Trophoblast cell (in vitro differentiated cells and primary cell): Measurements from ENCODE around the gene MME.

Experiments used
- DNase-seq, 2 donors: peaks; one replicate each; pipeline ENCODE4 v3.0.0-alpha.2; 2016
- H2AFZ ChIP-seq: 2 replicates; pipeline ENCODE4 v1.6.1; 2013; ENCODE audit warnings: low read length, moderate library complexity, mild to moderate bottlenecking; ENCODE audit not compliant: insufficient read depth, poor library complexity
- H2AK5ac ChIP-seq: 2 replicates; pipeline ENCODE4 v1.6.1; 2013; ENCODE audit warnings: mild to moderate bottlenecking, low read length
- H2BK120ac ChIP-seq: 2 replicates; pipeline ENCODE4 v1.6.1; 2013; ENCODE audit warnings: low read length, mild to moderate bottlenecking, moderate library complexity; ENCODE audit not compliant: insufficient read depth, poor library complexity
- H2BK12ac ChIP-seq: 2 replicates; pipeline ENCODE4 v1.6.1; 2013; ENCODE audit warnings: mild to moderate bottlenecking, low read length, moderate library complexity
- H2BK5ac ChIP-seq: 2 replicates; pipeline ENCODE4 v1.6.1; 2013; ENCODE audit warnings: low read length, low read depth, moderate library complexity, mild to moderate bottlenecking; ENCODE audit not compliant: poor library complexity
- H3K14ac ChIP-seq: 2 replicates; pipeline ENCODE4 v1.6.1; 2013; ENCODE audit warnings: mild to moderate bottlenecking, low read length
- H3K18ac ChIP-seq: 2 replicates; pipeline ENCODE4 v1.6.1; 2013; ENCODE audit warnings: mild to moderate bottlenecking, low read length
- H3K23ac ChIP-seq: 2 replicates; pipeline ENCODE4 v1.6.1; 2013; ENCODE audit warnings: low read length
- H3K27ac ChIP-seq: 2 replicates; pipeline ENCODE4 v1.5.1; 2013; ENCODE audit warnings: low read depth, mild to moderate bottlenecking, inconsistent platforms, low read length, moderate library complexity
- H3K27me3 ChIP-seq: 2 replicates; pipeline ENCODE4 v1.6.1; 2013; ENCODE audit warnings: inconsistent platforms, mild to moderate bottlenecking, low read length, moderate library complexity; ENCODE audit not compliant: insufficient read depth
- H3K36me3 ChIP-seq, 2 experiments: 1 replicate in 1 of 2; 2 replicates in 1 of 2; pipeline ENCODE4 v1.6.1; 2013; ENCODE audit warnings: low read length in 2 of 2, mild to moderate bottlenecking in 2 of 2, moderate library complexity in 1 of 2; ENCODE audit not compliant: insufficient read depth in 2 of 2, control insufficient read depth in 1 of 2
- H3K4ac ChIP-seq: 2 replicates; pipeline ENCODE4 v1.6.1; 2013; ENCODE audit warnings: low read depth, mild to moderate bottlenecking, low read length, moderate library complexity
- H3K4me1 ChIP-seq, 2 experiments: 1 replicate in 1 of 2; 2 replicates in 1 of 2; pipeline ENCODE4 v1.6.1; 2013; ENCODE audit warnings: low read length in 2 of 2, mild to moderate bottlenecking in 2 of 2, moderate library complexity in 1 of 2; ENCODE audit not compliant: insufficient read depth in 2 of 2, control insufficient read depth in 1 of 2
- H3K4me2 ChIP-seq: 2 replicates; pipeline ENCODE4 v1.6.1; 2013; ENCODE audit warnings: inconsistent platforms, mild to moderate bottlenecking, low read length, moderate library complexity
- H3K4me3 ChIP-seq: 2 replicates; pipeline ENCODE4 v1.5.1; 2013; ENCODE audit warnings: mild to moderate bottlenecking, low read depth, low read length, inconsistent platforms
- H3K79me1 ChIP-seq: one replicate; pipeline ENCODE4 v1.6.1; 2013; ENCODE audit warnings: low read length
- H3K79me2 ChIP-seq: 2 replicates; pipeline ENCODE4 v1.6.1; 2013; ENCODE audit warnings: low read length, mild to moderate bottlenecking; ENCODE audit not compliant: control insufficient read depth, insufficient read depth, poor library complexity
- H3K9ac ChIP-seq: 2 replicates; pipeline ENCODE4 v1.6.1; 2013; ENCODE audit warnings: mild to moderate bottlenecking, low read length
- H3K9me3 ChIP-seq: 2 replicates; pipeline ENCODE4 v1.6.1; 2013; ENCODE audit warnings: low read depth, mild to moderate bottlenecking, control low read depth, inconsistent platforms, low read length; ENCODE audit not compliant: insufficient read depth
- H4K12ac ChIP-seq: 2 replicates; pipeline ENCODE4 v1.6.1; 2013; ENCODE audit warnings: low read depth, mild to moderate bottlenecking, low read length, moderate library complexity
- H4K8ac ChIP-seq: 2 replicates; pipeline ENCODE4 v1.6.1; 2013; ENCODE audit warnings: low read depth, mild to moderate bottlenecking, low read length, moderate library complexity
- H4K91ac ChIP-seq: one replicate; pipeline ENCODE4 v1.6.1; 2013; ENCODE audit warnings: low read depth, mild to moderate bottlenecking, low read length, moderate library complexity
- WGBS: extraction: QIAGEN DNeasy Blood & Tissue Kit; methylation state at CpG from one replicate; pipeline ENCODE4 v1.1.7; 2013; ENCODE audit warnings: missing lambda C conversion rate; ENCODE audit not compliant: insufficient read length, insufficient coverage; ENCODE audit errors: extremely low coverage; 5-methylcytosine and 5-hydroxymethylcytosine counted together

The MME gene

DNA sequence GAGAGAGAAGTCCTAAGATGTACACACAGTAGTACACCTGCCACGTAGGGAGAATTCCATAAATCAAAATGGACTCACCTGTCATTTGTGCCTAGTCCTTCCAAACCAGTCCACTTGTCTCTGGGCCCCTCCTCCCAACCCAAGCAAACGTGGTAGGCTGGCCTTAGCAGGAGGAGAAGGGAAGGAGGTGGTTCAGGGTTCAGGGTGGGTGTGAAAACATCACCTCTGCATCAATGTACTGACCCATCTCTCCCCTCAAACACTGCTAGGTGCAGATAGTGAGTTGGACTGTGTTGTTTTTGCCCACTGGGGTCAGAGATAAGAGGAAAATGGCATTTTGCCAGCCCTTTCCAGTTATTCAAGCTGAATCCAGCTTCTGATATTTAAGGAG lies 99.3 kb downstream of the MME start:
- no peak overlapping the region for H3K18ac ChIP-seq
- no peak overlapping the region for H4K8ac ChIP-seq
- peaks cover 1% of the 10 kb centered on the region for H3K9me3 ChIP-seq
- no peaks in the 10 kb centered on the region for H3K79me1 ChIP-seq
- no peak overlapping the region for H3K14ac ChIP-seq
- WGBS: no CpG with 5 or more reads among the region's 2 CpGs
- H3K79me2 ChIP-seq: no peaks in the 10 kb centered on the region
- no peak overlapping the region for H3K4me2 ChIP-seq
- no peaks in the 10 kb centered on the region for H3K27me3 ChIP-seq
- H3K23ac ChIP-seq: peak overlapping the region; percentile 84
- no peaks in the 10 kb centered on the region for H3K36me3 ChIP-seq
- no peak overlapping the region for H3K4me3 ChIP-seq
- no peak overlapping the region for H3K27ac ChIP-seq
- no peak overlapping the region for H2AK5ac ChIP-seq
- no peak overlapping the region for H2AFZ ChIP-seq
- H4K12ac ChIP-seq: no peak overlapping the region
- no peak overlapping the region for H2BK120ac ChIP-seq
- H2BK5ac ChIP-seq: no peak overlapping the region
- DNase-seq: no peak
- no peak overlapping the region for H4K91ac ChIP-seq
- no peak overlapping the region for H3K4ac ChIP-seq
- no peaks in the 10 kb centered on the region for H3K4me1 ChIP-seq
- no peak overlapping the region for H2BK12ac ChIP-seq
- H3K9ac ChIP-seq: peak overlapping the region; percentile 67

DNA sequence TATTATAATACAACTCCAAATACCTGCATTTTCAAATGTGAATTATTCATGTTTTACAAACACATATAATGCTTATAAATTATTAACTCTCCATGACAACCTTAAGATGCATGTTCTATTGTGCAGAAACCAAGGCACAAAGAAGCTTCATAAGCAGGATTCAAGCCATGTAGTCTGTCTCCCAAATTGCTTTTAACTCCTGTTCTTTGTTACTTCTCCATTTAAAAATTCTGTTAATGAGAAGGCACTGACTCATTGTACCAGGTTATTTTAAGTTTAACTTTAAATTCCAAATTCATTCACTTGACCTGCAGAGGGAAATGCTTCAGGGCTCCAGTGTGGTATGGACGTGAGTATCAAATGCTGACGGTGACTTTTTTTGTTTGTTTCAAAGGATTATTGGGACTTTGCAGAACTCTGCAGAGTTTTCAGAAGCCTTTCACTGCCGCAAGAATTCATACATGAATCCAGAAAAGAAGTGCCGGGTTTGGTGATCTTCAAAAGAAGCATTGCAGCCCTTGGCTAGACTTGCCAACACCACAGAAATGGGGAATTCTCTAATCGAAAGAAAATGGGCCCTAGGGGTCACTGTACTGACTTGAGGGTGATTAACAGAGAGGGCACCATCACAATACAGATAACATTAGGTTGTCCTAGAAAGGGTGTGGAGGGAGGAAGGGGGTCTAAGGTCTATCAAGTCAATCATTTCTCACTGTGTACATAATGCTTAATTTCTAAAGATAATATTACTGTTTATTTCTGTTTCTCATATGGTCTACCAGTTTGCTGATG lies 100.0 kb downstream of the MME start:
- H3K4me1 ChIP-seq: no peaks in the 10 kb centered on the region
- H2BK12ac ChIP-seq: no peak overlapping the region
- no peak overlapping the region for H4K91ac ChIP-seq
- H3K14ac ChIP-seq: no peak overlapping the region
- no peak overlapping the region for H3K9ac ChIP-seq
- no peaks in the 10 kb centered on the region for H3K79me1 ChIP-seq
- no peak overlapping the region for H2AK5ac ChIP-seq
- no peak overlapping the region for H2BK5ac ChIP-seq
- no peak overlapping the region for H3K4ac ChIP-seq
- no peak overlapping the region for H3K27ac ChIP-seq
- no peak overlapping the region for H3K18ac ChIP-seq
- H2AFZ ChIP-seq: no peak overlapping the region
- no peak overlapping the region for H3K23ac ChIP-seq
- H2BK120ac ChIP-seq: no peak overlapping the region
- DNase-seq: no peak
- no peaks in the 10 kb centered on the region for H3K27me3 ChIP-seq
- H3K9me3 ChIP-seq: peaks cover 1% of the 10 kb centered on the region
- no peaks in the 10 kb centered on the region for H3K36me3 ChIP-seq
- H3K79me2 ChIP-seq: no peaks in the 10 kb centered on the region
- H3K4me3 ChIP-seq: no peak overlapping the region
- WGBS: no CpG with 5 or more reads among the region's 5 CpGs
- no peak overlapping the region for H4K8ac ChIP-seq
- no peak overlapping the region for H4K12ac ChIP-seq
- H3K4me2 ChIP-seq: no peak overlapping the region

DNA sequence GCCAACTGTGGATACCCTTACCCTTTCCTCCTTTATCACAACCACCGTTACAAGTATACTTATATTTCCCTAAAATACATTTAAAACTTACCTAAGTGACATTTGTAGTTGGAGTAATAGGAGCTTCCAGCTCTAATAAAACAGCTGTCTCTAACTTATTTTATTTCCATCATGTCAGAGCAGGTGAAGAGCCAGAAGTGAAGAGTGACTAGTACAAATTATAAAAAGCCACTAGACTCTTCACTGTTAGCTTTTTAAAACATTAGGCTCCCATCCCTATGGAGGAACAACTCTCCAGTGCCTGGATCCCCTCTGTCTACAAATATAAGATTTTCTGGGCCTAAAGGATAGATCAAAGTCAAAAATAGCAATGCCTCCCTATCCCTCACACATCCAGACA lies 102.3 kb downstream of the MME start:
- Histone ChIP-seq H3K27me3 (no peaks in the 10 kb centered on the region), H4K12ac (no peak overlapping the region), H2BK120ac (no peak overlapping the region), H3K14ac (no peak overlapping the region), H2AK5ac (no peak overlapping the region), H3K4me1 (no peaks in the 10 kb centered on the region), H3K9me3 (peaks cover 1% of the 10 kb centered on the region), H2BK5ac (no peak overlapping the region), H2AFZ (no peak overlapping the region), H3K4me2 (no peak overlapping the region), H3K9ac (no peak overlapping the region), H3K79me1 (no peaks in the 10 kb centered on the region), H3K36me3 (no peaks in the 10 kb centered on the region), H3K23ac (no peak overlapping the region), H4K91ac (no peak overlapping the region), H3K27ac (no peak overlapping the region), H4K8ac (no peak overlapping the region), H2BK12ac (no peak overlapping the region), H3K79me2 (no peaks in the 10 kb centered on the region), H3K18ac (no peak overlapping the region), H3K4me3 (no peak overlapping the region), H3K4ac (no peak overlapping the region)
- no peak for DNase-seq
- WGBS: no CpG with 5 or more reads among the region's 1 CpG

DNA sequence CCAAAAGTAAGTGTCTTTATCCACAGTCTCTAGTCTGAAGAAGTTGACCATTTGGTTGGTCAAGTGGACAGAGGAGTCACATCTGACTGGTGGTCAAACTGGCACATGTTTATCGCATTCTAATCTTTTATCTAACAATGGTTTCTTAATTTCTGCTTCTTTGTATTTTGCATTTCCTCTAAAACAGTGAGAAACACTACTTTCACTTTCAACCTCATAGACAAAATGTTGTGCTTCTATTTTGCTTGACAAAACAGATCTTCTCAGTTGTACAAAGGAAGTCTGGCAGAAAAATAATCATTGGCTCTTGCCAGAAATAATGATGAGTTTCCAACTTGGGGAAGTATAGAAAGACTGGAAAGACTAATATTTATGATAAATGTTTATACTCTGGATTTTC lies 103.9 kb downstream of the MME start:
- Histone ChIP-seq H3K27ac (no peak overlapping the region), H2AFZ (no peak overlapping the region), H3K4me1 (no peaks in the 10 kb centered on the region), H4K91ac (no peak overlapping the region), H3K4me3 (no peak overlapping the region), H2AK5ac (no peak overlapping the region), H3K23ac (no peak overlapping the region), H3K9ac (no peak overlapping the region), H3K14ac (no peak overlapping the region), H3K27me3 (no peaks in the 10 kb centered on the region), H3K9me3 (peaks cover 1% of the 10 kb centered on the region), H2BK12ac (no peak overlapping the region), H3K4ac (no peak overlapping the region), H2BK120ac (no peak overlapping the region), H4K8ac (no peak overlapping the region), H3K79me2 (no peaks in the 10 kb centered on the region), H3K18ac (no peak overlapping the region), H3K36me3 (no peaks in the 10 kb centered on the region), H4K12ac (no peak overlapping the region), H2BK5ac (no peak overlapping the region), H3K4me2 (no peak overlapping the region), H3K79me1 (no peaks in the 10 kb centered on the region)
- WGBS: no CpG with 5 or more reads among the region's 1 CpG
- DNase-seq: no peak
